ENCODE data around the gene MAP7D3.
"Not testable (repeated sequence)": the region's sequence is repeated elsewhere in the genome, so short reads cannot be mapped to it uniquely, and the experiment has no call there.

DNA sequence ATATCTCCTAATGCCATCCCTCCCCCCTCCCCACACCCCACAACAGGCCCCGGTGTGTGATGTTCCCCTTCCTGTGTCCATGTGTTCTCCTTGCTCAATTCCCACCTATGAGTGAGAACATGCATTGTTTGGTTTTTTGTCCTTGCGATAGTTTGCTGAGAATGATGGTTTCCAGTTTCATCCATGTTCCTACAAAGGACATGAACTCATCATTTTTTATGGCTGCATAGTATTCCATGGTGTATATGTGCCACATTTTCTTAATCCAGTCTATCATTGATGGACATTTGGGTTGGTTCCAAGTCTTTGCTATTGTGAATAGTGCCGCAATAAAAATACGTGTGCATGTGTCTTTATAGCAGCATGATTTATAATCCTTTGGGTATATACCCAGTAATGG lies 13.4 kb downstream of the MAP7D3 start:
- not testable (repeated sequence) for TF ChIP-seq TAF1 (IDR thresholded peaks at IDR 0.05; ENCODE audit: borderline replicate concordance, low read depth, low read length); POLR2A (IDR thresholded peaks at IDR 0.05; ENCODE audit: low read depth, low read length)
